ENCODE data around the gene SLC9A3. TPM values are rescaled to one million over a fixed set of nuclear protein-coding genes. Genes with fewer than 3 reads are reported as not detected.

Gene SLC9A3
- total RNA-seq, 1 donor from 2014 or later, result 1.6 TPM

- Histone ChIP-seq H3K36me3 (ENCODE audit: control insufficient read depth, insufficient read depth, low read length) (no peaks in the 10 kb centered on the region), H3K27me3 (ENCODE audit: control insufficient read depth, insufficient read depth, low read length) (peaks cover 4% of the 10 kb centered on the region), H3K4me3 (ENCODE audit: low read depth, low read length) (no peak overlapping the region)
- no peak for TF ChIP-seq CTCF (IDR thresholded peaks at IDR 0.05; ENCODE audit: insufficient read depth, low read length, severe bottlenecking)
- DNase-seq (ENCODE audit: low read depth) (no peak), FAIRE-seq (no peak)
Measured at GRCh38 chr5:515273-515836, 8.9 kb downstream of the SLC9A3 start.

- FAIRE-seq, result peak; percentile 68
- no peaks in the 10 kb centered on the region for H3K36me3 ChIP-seq (ENCODE audit: control insufficient read depth, insufficient read depth, low read length)
- peaks cover 7% of the 10 kb centered on the region for H3K27me3 ChIP-seq (ENCODE audit: control insufficient read depth, insufficient read depth, low read length)
- no peak for DNase-seq (ENCODE audit: low read depth)
- no peak for TF ChIP-seq CTCF (IDR thresholded peaks at IDR 0.05; ENCODE audit: insufficient read depth, low read length, severe bottlenecking)
- H3K4me3 ChIP-seq (ENCODE audit: low read depth, low read length), result no peak overlapping the region
Measured at GRCh38 chr5:514673-515072, 9.6 kb downstream of the SLC9A3 start.

- Histone ChIP-seq H3K27me3 (ENCODE audit: control insufficient read depth, insufficient read depth, low read length) (peaks cover 7% of the 10 kb centered on the region), H3K4me3 (ENCODE audit: low read depth, low read length) (no peak overlapping the region), H3K36me3 (ENCODE audit: control insufficient read depth, insufficient read depth, low read length) (no peaks in the 10 kb centered on the region)
- DNase-seq (ENCODE audit: low read depth), result no peak
- TF ChIP-seq CTCF (IDR thresholded peaks at IDR 0.05; ENCODE audit: insufficient read depth, low read length, severe bottlenecking), result no peak
- no peak for FAIRE-seq
Measured at GRCh38 chr5:514101-514485, 10.2 kb downstream of the SLC9A3 start.

GRCh38 chr5:513216-514100, 10.8 kb downstream of the SLC9A3 start:
- Histone ChIP-seq H3K36me3 (ENCODE audit: control insufficient read depth, insufficient read depth, low read length) (no peaks in the 10 kb centered on the region), H3K27me3 (ENCODE audit: control insufficient read depth, insufficient read depth, low read length) (peaks cover 7% of the 10 kb centered on the region), H3K4me3 (ENCODE audit: low read depth, low read length) (no peak overlapping the region)
- no peak for TF ChIP-seq CTCF (IDR thresholded peaks at IDR 0.05; ENCODE audit: insufficient read depth, low read length, severe bottlenecking)
- FAIRE-seq (no peak), DNase-seq (ENCODE audit: low read depth) (no peak)

GRCh38 chr5:511476-511875, 12.8 kb downstream of the SLC9A3 start:
- DNase-seq (ENCODE audit: low read depth) (no peak), FAIRE-seq (peak; percentile 40)
- Histone ChIP-seq H3K36me3 (ENCODE audit: control insufficient read depth, insufficient read depth, low read length) (no peaks in the 10 kb centered on the region), H3K4me3 (ENCODE audit: low read depth, low read length) (no peak overlapping the region), H3K27me3 (ENCODE audit: control insufficient read depth, insufficient read depth, low read length) (peaks cover 7% of the 10 kb centered on the region)
- TF ChIP-seq CTCF (IDR thresholded peaks at IDR 0.05; ENCODE audit: insufficient read depth, low read length, severe bottlenecking), result no peak
